Calu3 (cell line): Measurements from ENCODE around the gene RCOR1. TPM values are rescaled to one million over a fixed set of nuclear protein-coding genes. Genes with fewer than 3 reads are reported as not detected.

Experiments
- BruUV-seq: library from RNA; stranded (reverse); fragments of 400-500 nt; replicated peaks from 2 replicates; lab custom pipeline; 2021; lab: Mats Ljungman, UMichigan
- CTCF ChIA-PET: fragments of 300-600 bp; sonication (Branson Sonifier 250); formaldehyde crosslinking; loops from one replicate; lab custom pipeline; 2022; ENCODE audit warnings: antibody characterized with exemption; lab: Charles Lee
- DNase-seq: peaks from one replicate; pipeline ENCODE4 v3.0.0; 2022
- H3K27ac Mint-ChIP-seq: one replicate; pipeline ENCODE4 v1.8.0; 2022; ENCODE audit warnings: mixed read lengths; ENCODE audit not compliant: unreplicated experiment
- H3K27me3 Mint-ChIP-seq: one replicate; pipeline ENCODE4 v1.8.0; 2022; ENCODE audit warnings: mixed read lengths; ENCODE audit not compliant: unreplicated experiment
- H3K36me3 Mint-ChIP-seq: one replicate; pipeline ENCODE4 v1.8.0; 2022; ENCODE audit warnings: mild to moderate bottlenecking, moderate library complexity, mixed read lengths; ENCODE audit not compliant: insufficient read depth, unreplicated experiment
- H3K4me1 Mint-ChIP-seq: one replicate; pipeline ENCODE4 v1.8.0; 2022; ENCODE audit warnings: mild to moderate bottlenecking, low read depth, mixed read lengths; ENCODE audit not compliant: unreplicated experiment
- H3K4me3 Mint-ChIP-seq: one replicate; pipeline ENCODE4 v1.8.0; 2022; ENCODE audit warnings: mild to moderate bottlenecking, low read depth, moderate library complexity, mixed read lengths; ENCODE audit not compliant: unreplicated experiment
- H3K9me3 Mint-ChIP-seq: one replicate; pipeline ENCODE4 v1.8.0; 2022; ENCODE audit warnings: low read depth, mixed read lengths; ENCODE audit not compliant: unreplicated experiment
- CTCF ChIP-seq: fragments of 200-600 bp; IDR thresholded peaks from one replicate; pipeline ENCODE4 v1.8.0; 2022; ENCODE audit warnings: antibody characterized with exemption; ENCODE audit not compliant: unreplicated experiment
- intact Hi-C: fragments of 100-400 bp; cut with micrococcal nuclease; formaldehyde crosslinking; loops from one replicate; pipeline ENCODE4 v1.10.0; 2022; ENCODE audit not compliant: unreplicated experiment
- total RNA-seq: library from RNA; stranded (reverse); gene quantifications from 2 replicates; pipeline ENCODE4 v1.2.3, GENCODE V29; 2022

RCOR1 gene
- total RNA-seq, 1 experiment from 2014 or later, result 28.6 TPM

GRCh38 chr14:102688290-102688689 is 95.8 kb downstream of the RCOR1 start:
- no peak for TF ChIP-seq CTCF
- BruUV-seq, result no TSS peak
- Mint-ChIP-seq H3K27me3 (no peaks in the 10 kb centered on the region), H3K4me3 (no peak overlapping the region), H3K27ac (no peak overlapping the region), H3K4me1 (peaks cover 32% of the 10 kb centered on the region), H3K9me3 (no peaks in the 10 kb centered on the region), H3K36me3 (no peaks in the 10 kb centered on the region)
- intact Hi-C loops, result no loop called here
- no peak for DNase-seq
- CTCF ChIA-PET, result no interaction called here

- CTCF ChIA-PET, result no interaction called here
- TF ChIP-seq CTCF, result no peak
- Mint-ChIP-seq H3K9me3 (no peaks in the 10 kb centered on the region), H3K4me1 (peaks cover 24% of the 10 kb centered on the region), H3K36me3 (no peaks in the 10 kb centered on the region), H3K4me3 (no peak overlapping the region), H3K27me3 (no peaks in the 10 kb centered on the region), H3K27ac (no peak overlapping the region)
- DNase-seq, result no peak
- no TSS peak for BruUV-seq
- intact Hi-C loops, result loop anchor here (5.0 to 10.0 kb wide), 3 partner anchors 84 to 234 kb away; partner anchors contain the start of genes AMN, RCOR1 and TRAF3
These were observed 98.2 kb downstream of the RCOR1 start for GRCh38 chr14:102690509-102691286.

DNA sequence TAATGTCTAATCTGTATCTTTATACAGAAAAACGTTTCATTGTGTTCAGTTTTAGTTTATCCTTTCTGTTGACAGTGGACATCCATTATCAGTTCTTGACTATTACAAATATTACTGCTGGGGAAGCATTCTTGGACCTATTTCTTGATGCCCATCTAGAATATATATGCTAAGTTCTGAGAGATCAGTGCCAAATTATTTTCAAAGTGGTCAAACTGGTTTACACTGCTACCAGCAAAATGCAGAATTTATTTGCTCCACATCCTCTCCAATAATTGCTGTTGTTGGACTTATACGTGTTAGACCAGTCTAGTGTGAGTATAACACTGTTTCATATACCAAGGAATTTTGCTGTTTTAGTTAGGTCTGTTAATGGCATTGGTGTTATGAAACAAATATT is 99.3 kb downstream of the RCOR1 start:
- no peaks in the 10 kb centered on the region for H3K27me3 Mint-ChIP-seq
- intact Hi-C loops, result loop anchor here (5.0 to 10.0 kb wide), 3 partner anchors 83 to 233 kb away; partner anchors contain the start of genes AMN, RCOR1 and TRAF3
- no peak for TF ChIP-seq CTCF

DNA sequence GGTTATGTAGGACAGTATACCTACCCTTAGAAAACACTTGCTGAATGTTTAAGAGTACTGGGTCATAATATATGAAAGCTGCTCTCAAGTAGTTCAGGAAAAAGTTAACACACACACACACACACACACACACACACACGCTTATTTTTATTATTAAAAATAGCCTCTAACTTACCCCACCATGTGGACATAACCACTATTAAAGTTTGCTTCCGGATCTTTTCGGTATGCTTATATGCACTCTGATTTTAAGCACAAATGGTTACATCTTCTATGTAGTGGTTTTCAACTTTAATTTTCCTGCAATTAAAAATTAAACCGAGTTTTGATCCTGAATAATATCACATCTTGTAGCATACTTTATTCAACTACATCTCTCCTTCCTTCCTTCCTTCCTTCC is 99.9 kb downstream of the RCOR1 start:
- H3K27ac Mint-ChIP-seq, result no peak overlapping the region
- H3K9me3 Mint-ChIP-seq, result no peaks in the 10 kb centered on the region
- intact Hi-C loops, result loop anchor here (5.0 to 10.0 kb wide), 3 partner anchors 82 to 232 kb away; partner anchors contain the start of genes AMN, RCOR1 and TRAF3
- no peak overlapping the region for H3K4me3 Mint-ChIP-seq
- BruUV-seq, result no TSS peak
- H3K4me1 Mint-ChIP-seq, result peaks cover 41% of the 10 kb centered on the region
- DNase-seq, result no peak
- no peaks in the 10 kb centered on the region for H3K27me3 Mint-ChIP-seq
- TF ChIP-seq CTCF, result no peak
- CTCF ChIA-PET, result interaction anchor here (0.6 kb wide), 1 partner anchor 186 kb away, joined by 3 read pairs; no protein-coding TSS in a partner anchor
- no peaks in the 10 kb centered on the region for H3K36me3 Mint-ChIP-seq

More for the DNA sequence above, 99.3 kb downstream of the RCOR1 start:
- Mint-ChIP-seq H3K4me3 (no peak overlapping the region), H3K4me1 (peaks cover 35% of the 10 kb centered on the region), H3K36me3 (no peaks in the 10 kb centered on the region), H3K9me3 (no peaks in the 10 kb centered on the region), H3K27ac (no peak overlapping the region)
- BruUV-seq, result no TSS peak
- no peak for DNase-seq
- CTCF ChIA-PET, result no interaction called here
